Pulmonary artery endothelial cell (primary cell): ENCODE measurements around the gene KRT32. TPM values are rescaled to one million over a fixed set of nuclear protein-coding genes. Genes with fewer than 3 reads are reported as not detected.

Experiments
- DNase-seq: peaks from one replicate; pipeline ENCODE4 v3.0.0-alpha.2; 2011; ENCODE audit warnings: low read depth, low spot score
- total RNA-seq: library from RNA; depleted of rRNA; stranded (reverse); fragments of >200 nt; gene quantifications from 2 replicates; pipeline ENCODE4 v1.2.3, GENCODE V29; 2014

The KRT32 gene
- total RNA-seq = not detected in 2 replicates

GRCh38 chr17:41466988-41467387 lies at the start of gene KRT32:
Gene KRT32 (minus strand): TSS chr17:41467386. CDS start chr17:41467325, 61 bp downstream.
- DNase-seq = no peak

DNA sequence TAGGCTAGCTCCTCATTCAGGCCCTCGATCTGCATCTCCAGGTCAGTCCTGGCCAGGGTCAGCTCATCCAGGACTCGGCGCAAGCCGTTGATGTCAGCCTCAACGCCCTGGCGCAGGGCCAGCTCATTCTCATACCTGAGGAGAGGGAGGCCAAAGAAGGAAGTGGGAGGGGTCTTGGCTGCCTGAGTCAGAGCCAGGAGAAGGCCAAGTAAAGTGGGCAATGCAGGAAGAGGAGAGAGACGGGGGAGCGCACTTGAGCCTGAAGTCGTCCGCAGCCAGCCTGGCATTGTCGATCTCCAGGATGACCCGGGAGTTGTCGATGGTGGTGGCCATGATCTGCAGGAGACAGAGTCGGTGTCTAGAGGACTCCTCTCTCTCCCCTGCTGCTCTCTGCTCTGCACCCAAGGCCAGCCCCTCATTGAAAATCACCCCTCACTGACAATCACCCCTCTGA lies 49.7 kb upstream of the KRT32 start:
- no peak for DNase-seq

GRCh38 chr17:41516147-41516829 lies 49.1 kb upstream of the KRT32 start:
- DNase-seq = no peak

GRCh38 chr17:41513168-41513547 lies 46.0 kb upstream of the KRT32 start:
- no peak for DNase-seq

DNA sequence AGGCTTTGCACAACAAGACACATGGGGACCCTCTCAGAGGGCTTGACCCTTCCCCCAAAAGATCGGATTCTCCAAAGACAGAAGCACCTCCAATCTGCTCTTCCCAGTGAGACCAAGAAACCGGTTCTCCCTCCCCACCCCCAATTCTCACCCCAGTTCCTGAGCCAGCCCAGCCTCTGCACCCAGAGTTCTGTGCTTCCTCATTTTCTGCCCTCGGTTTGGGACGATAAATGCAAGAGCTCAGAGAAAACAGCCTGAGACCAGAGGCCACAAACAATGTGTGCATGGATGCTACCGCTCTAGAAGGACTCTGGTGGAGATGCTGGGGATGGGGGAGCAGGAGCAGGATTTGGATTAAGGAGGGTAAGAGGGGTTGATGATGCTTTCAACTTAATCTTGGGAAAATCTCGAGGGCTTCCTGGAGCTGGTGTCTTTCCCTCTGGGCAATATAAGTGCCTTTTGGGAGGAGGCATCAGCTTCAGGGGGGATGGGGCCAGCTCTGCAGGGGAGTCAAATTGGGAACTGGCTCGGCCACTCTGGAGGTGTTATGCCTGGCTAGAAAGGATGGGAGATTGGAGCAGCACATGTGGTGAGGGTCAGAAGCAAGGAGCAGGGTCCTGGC lies 45.5 kb upstream of the KRT32 start:
- no peak for DNase-seq

DNA sequence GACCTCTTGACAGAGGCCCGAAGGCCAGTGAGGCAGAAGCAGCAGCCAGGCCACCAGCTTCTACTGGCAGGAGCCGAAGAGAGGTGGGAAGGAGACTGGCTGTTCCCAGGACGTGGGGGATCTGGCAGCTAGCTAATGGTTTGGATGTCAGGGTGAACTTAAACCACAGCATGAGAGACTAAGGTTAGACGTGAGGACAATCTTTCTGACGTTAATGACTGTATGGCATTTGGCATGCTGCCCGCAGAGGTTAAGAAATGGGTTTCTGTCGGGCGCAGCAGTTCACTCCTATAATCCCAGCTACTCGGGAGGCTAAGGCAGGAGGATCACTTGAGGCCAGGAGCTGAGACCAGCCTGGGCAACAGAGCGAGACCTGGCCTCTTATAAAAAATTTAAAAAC lies 44.5 kb upstream of the KRT32 start:
- DNase-seq = no peak

- DNase-seq = no peak
These were observed 43.9 kb upstream of the KRT32 start for GRCh38 chr17:41511116-41511515.

GRCh38 chr17:41510251-41511065 lies 43.3 kb upstream of the KRT32 start:
- DNase-seq = no peak

- DNase-seq = no peak
These were observed 40.2 kb upstream of the KRT32 start for GRCh38 chr17:41507315-41507880.

DNA sequence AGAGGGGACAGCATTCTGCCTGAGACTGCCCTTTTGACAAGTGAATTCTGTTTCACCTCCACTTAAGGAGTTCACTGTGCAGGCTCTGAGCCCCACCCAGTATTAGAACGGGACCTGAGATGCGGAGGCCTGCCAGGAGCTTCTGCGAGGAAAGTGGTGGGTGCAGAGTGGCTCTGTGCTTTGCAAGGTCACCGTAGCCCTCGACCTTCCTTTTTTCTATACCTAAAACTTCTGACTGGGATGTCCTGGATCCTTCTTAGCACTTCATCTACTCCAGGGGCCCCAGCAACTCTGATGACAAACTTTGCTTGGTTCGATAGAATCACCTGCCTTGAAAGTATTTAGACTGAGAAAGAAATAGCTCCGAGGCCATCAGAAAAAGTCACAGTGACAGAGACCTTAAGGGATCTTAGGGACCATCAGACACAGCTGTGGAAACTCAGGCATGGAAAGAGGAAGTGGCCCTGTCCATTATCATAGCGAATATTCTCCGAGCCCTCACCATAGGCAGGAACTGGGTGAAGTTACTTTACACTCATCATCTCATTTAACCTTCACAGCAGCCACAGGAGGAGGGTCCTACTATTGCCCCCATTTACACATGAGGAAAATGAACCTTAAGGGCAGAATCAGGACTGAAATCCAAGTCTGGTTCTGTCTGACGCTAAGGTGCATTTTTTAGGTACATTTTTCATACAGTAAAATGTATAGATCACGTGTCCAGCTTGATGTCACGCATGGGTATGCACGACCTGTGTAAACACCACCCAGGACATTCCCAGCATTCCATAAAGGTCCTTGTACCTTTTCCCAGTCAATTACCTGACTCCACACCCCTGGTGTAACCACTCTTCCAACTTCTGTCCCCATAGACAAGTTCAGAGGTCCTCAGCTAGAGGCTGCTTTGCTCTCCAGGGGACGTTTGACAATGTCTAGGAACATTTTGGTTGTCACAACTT lies 38.9 kb upstream of the KRT32 start:
- no peak for DNase-seq

- DNase-seq = no peak
These were observed 38.0 kb upstream of the KRT32 start, which contains the start of gene KRT13 for GRCh38 chr17:41505007-41505808. Gene KRT13 (minus strand): TSS chr17:41505612. CDS start chr17:41505550, 62 bp downstream.

- DNase-seq = no peak
These were observed 37.2 kb upstream of the KRT32 start for GRCh38 chr17:41504246-41504977.

GRCh38 chr17:41503202-41503601 lies 36.0 kb upstream of the KRT32 start:
- no peak for DNase-seq

- DNase-seq = peak; percentile 29
These were observed 33.1 kb upstream of the KRT32 start for GRCh38 chr17:41500131-41500911.

- DNase-seq = no peak
These were observed 32.5 kb upstream of the KRT32 start for GRCh38 chr17:41499714-41500113.

DNA sequence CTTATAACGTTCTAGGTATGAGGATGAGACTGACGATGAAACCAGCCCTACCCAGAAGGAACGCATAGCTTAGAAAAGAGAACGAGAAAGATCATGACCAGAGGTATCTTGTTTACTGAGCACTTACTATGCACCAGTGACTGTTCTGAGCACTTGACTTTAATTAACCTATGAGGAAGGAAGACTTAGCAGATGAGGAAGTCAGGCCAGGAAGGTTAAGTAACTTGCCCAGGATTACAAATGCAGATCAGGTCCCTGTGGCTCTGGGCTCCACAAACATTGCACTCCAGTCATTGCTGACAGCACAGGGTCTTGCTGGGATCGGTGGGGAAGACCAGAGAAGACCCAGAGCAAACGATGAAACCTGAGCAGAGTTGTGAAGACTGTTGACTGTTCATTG lies 31.1 kb upstream of the KRT32 start:
- DNase-seq = no peak

- DNase-seq = peak; percentile 61
These were observed 29.8 kb upstream of the KRT32 start for GRCh38 chr17:41496803-41497484.

- DNase-seq = no peak
These were observed 27.3 kb upstream of the KRT32 start for GRCh38 chr17:41494524-41494923.
